Lower lobe of right lung (tissue), 2 donors: ENCODE measurements around the gene GALNTL6. TPM values are rescaled to one million over a fixed set of nuclear protein-coding genes. Genes with fewer than 3 reads are reported as not detected.

ENCODE experiments used
- ATAC-seq, 2 donors: fragments of 200-7000 bp; cut with Tn5 transposase; one replicate each; pipeline ENCODE4 v1.9.1; 2020 to 2022; ENCODE audit warnings: mild to moderate bottlenecking in 2 of 2, moderate library complexity in 2 of 2
- DNase-seq: peaks from one replicate; pipeline ENCODE4 v3.0.0-alpha.2; 2020
- H3K27ac ChIP-seq: fragments of 200-600 bp; one replicate; pipeline ENCODE4 v1.8.0; 2022
- H3K27me3 ChIP-seq: fragments of 200-600 bp; one replicate; pipeline ENCODE4 v1.8.0; 2022; ENCODE audit warnings: low read depth
- H3K36me3 ChIP-seq: fragments of 200-600 bp; one replicate; pipeline ENCODE4 v1.8.0; 2022; ENCODE audit warnings: mild to moderate bottlenecking
- H3K4me1 ChIP-seq: fragments of 200-600 bp; one replicate; pipeline ENCODE4 v1.8.0; 2022
- H3K4me3 ChIP-seq: fragments of 200-600 bp; one replicate; pipeline ENCODE4 v1.8.0; 2022; ENCODE audit warnings: mild to moderate bottlenecking
- H3K9me3 ChIP-seq: fragments of 200-600 bp; one replicate; pipeline ENCODE4 v1.8.0; 2022
- CTCF ChIP-seq: fragments of 200-600 bp; IDR thresholded peaks from one replicate; pipeline ENCODE4 v1.8.0; 2022; ENCODE audit warnings: antibody characterized with exemption, mild to moderate bottlenecking
- intact Hi-C: fragments of 100-400 bp; cut with DNase I; formaldehyde crosslinking; loops from one replicate; pipeline ENCODE4 v1.11.0; 2022
- total RNA-seq: library from RNA; stranded (reverse); fragmentation: NEBNext Ultra II Directional; extraction: Animal tissue kit (Norgen Biotek cat#: 25700); gene quantifications from one replicate; pipeline ENCODE4 v1.2.1, GENCODE V29; 2021
- donor health status: DM: no; HTN: yes; CAD: no; lungs with severe emphysema.

Gene GALNTL6
- total RNA-seq, 1 donor from 2014 or later, result not detected

DNA sequence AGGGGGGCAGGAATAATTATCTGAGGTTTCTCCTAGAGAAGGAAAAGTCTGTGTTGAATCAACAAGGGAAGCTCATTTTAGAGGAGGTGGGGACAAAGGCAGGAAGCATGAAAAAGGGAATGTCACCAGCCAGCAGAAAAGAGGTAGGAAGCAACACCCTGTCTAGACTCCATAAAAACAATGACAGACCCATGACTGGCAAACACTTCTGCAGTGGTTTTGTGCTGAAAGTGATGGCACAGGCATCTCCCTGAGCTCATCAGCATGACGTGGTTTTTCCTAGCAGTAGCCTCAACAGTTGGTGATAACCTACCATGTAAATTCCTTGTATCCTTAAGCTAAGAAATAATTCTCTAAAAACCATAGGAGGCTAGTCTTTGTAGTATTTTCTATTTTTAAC lies 1244.7 kb downstream of the GALNTL6 start:
- no peaks in the 10 kb centered on the region for H3K27me3 ChIP-seq
- H3K4me1 ChIP-seq, result no peaks in the 10 kb centered on the region
- no peaks in the 10 kb centered on the region for H3K9me3 ChIP-seq
- no peak overlapping the region for H3K27ac ChIP-seq
- intact Hi-C loops, result no loop called here
- no peaks in the 10 kb centered on the region for H3K36me3 ChIP-seq
- no peak for DNase-seq
- no peak for ATAC-seq
- no peak overlapping the region for H3K4me3 ChIP-seq
- TF ChIP-seq CTCF, result no peak

DNA sequence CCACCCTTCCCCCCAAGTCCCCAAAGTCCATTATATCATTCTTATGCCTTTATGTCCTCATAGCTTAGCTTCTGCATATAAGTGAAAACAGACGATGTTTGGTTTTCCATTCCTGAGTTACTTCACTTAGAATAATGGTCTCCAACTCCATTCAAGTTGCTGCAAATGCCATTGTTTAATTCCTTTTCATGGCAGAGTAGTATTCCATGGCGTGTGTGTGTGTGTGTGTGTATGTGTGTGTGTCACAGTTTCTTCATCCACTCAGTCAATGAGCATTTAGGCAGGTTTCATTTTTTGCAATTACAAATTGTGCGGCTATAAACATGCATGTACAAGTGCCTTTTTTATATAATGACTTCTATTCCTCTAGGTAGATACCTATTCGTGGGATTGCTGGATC lies 1248.0 kb downstream of the GALNTL6 start:
- H3K4me3 ChIP-seq, result no peak overlapping the region
- TF ChIP-seq CTCF, result no peak
- DNase-seq (no peak), ATAC-seq (no peak)
- H3K9me3 ChIP-seq, result peaks cover 4% of the 10 kb centered on the region
- H3K4me1 ChIP-seq, result no peaks in the 10 kb centered on the region
- no peaks in the 10 kb centered on the region for H3K27me3 ChIP-seq
- H3K27ac ChIP-seq, result no peak overlapping the region
- intact Hi-C loops, result no loop called here
- no peaks in the 10 kb centered on the region for H3K36me3 ChIP-seq

- intact Hi-C loops, result no loop called here
- no peak overlapping the region for H3K27ac ChIP-seq
- no peaks in the 10 kb centered on the region for H3K4me1 ChIP-seq
- peaks cover 15% of the 10 kb centered on the region for H3K9me3 ChIP-seq
- no peaks in the 10 kb centered on the region for H3K36me3 ChIP-seq
- no peak for TF ChIP-seq CTCF
- no peak overlapping the region for H3K4me3 ChIP-seq
- DNase-seq (no peak), ATAC-seq (no peak)
- H3K27me3 ChIP-seq, result no peaks in the 10 kb centered on the region
Observed at GRCh38 chr4:173073939-173074500, 1260.8 kb downstream of the GALNTL6 start.

DNA sequence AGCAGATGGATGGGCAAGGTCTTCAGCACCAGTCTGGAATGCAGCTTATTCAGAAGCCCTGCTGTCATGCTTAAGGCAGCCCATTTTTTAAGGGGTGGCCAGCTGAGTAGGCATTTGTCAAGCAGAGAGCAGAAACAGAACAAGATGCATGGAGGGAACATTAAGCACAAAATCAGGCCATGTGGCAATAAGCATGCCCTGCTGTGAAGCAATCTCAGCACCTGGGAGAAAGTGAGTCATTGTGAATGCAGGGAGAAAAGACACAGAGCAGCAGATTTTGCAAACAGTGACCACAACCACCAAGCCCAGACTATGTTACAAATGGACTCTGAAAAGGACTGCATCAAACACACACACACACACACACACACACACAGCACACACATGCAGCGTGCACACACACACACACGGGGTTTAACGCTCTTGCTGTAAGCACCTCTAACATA lies 1261.3 kb downstream of the GALNTL6 start:
- no peak for ATAC-seq
- no peak for TF ChIP-seq CTCF
- Histone ChIP-seq H3K4me3 (no peak overlapping the region), H3K27me3 (no peaks in the 10 kb centered on the region), H3K9me3 (peaks cover 10% of the 10 kb centered on the region), H3K36me3 (no peaks in the 10 kb centered on the region), H3K27ac (no peak overlapping the region), H3K4me1 (no peaks in the 10 kb centered on the region)
- DNase-seq, result no peak
- intact Hi-C loops, result no loop called here

DNA sequence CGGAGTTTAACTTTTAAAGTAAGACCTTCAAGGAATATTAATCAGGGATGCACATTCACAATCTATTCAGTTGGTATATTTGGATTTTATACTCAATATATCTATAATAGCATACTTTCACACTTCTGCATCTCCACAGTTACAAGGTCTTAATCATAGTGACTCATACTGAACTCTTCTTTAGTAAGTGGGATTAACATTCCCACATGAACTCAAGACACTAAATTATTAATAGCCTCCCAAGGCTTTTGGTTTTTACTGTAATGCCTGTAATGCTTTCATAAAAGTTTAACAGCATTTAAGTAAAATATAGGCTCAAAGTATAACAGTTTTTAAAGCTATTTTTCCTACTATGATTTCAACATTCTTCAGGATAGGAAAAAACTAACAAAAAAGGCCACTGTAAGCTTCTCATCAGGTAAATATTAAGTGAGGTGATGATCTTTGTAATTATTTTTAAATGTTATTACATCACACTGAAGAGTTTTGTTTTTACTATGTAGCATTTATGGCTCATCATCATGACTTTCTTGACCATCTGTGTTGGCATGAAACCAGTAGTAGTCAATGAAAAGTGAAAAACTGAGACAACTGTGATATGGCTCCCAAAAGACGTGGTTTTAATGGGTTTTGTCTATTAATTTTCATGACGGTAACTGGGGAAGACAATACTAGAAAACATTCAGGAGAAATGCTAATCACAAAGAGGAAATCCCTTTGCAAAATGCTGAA lies 1263.9 kb downstream of the GALNTL6 start:
- Histone ChIP-seq H3K27me3 (no peaks in the 10 kb centered on the region), H3K4me3 (no peak overlapping the region), H3K4me1 (no peaks in the 10 kb centered on the region), H3K36me3 (no peaks in the 10 kb centered on the region), H3K27ac (no peak overlapping the region), H3K9me3 (no peaks in the 10 kb centered on the region)
- intact Hi-C loops, result no loop called here
- DNase-seq (no peak), ATAC-seq (no peak)
- TF ChIP-seq CTCF, result no peak
